HepG2 (cell line): ENCODE data around the gene ULK4.

Experiments
- ADNP ChIP-seq: sonication (generic); formaldehyde crosslinking; IDR thresholded peaks from 2 replicates; pipeline ENCODE4 v1.4.0; 2020; ENCODE audit warnings: missing genetic modification reagents
- ZNF780A ChIP-seq: sonication (generic); formaldehyde crosslinking; IDR thresholded peaks from 2 replicates; pipeline ENCODE4 v1.8.0; 2022; ENCODE audit warnings: mild to moderate bottlenecking, missing genetic modification reagents, moderate library complexity
- TF ChIP-seq, protein P1 (sequence below): IDR thresholded peaks from 2 replicates; pipeline ENCODE4 v1.6.1; 2016; ENCODE audit warnings: missing compliant biosample characterization, missing genetic modification reagents, borderline replicate concordance

DNA sequence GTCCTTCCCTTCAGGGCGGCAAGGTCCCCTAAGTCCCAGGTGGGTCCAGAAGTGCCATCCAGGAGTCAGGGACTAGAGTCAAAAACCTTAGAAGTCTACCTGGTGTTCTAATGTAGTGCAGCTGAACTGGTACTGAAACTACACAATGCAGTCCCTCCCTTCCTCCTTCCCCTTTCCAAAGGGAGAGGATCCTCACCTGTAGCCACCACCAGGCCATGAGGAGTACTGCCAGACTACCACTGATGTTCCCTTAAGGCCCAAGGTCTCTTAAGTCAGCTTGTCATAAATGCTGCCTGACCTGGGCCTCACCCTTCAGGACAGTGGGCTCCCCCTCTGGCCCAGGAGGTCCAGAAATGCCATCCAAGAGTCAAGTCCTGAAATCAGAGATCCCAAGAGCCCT is 98.9 kb downstream of the ULK4 start:
- TF ChIP-seq ZNF780A (CRISPR knock-in tag) (no peak), ADNP (CRISPR knock-in tag) (no peak)
- TF ChIP-seq, protein P1, sequence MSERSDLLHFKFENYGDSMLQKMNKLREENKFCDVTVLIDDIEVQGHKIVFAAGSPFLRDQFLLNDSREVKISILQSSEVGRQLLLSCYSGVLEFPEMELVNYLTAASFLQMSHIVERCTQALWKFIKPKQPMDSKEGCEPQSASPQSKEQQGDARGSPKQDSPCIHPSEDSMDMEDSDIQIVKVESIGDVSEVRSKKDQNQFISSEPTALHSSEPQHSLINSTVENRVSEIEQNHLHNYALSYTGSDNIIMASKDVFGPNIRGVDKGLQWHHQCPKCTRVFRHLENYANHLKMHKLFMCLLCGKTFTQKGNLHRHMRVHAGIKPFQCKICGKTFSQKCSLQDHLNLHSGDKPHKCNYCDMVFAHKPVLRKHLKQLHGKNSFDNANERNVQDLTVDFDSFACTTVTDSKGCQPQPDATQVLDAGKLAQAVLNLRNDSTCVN (CRISPR knock-in tag), result no peak
